OCI-LY1 (cell line): ENCODE measurements around the gene CACNA2D4.

Experiments used
- CTCF ChIP-seq: fragments of 200-600 bp; sonication (generic), shearing (Covaris generic); IDR thresholded peaks from 2 replicates; pipeline ENCODE4 v1.5.1; 2017; ENCODE audit warnings: mild to moderate bottlenecking, antibody characterized with exemption, low read length, moderate library complexity, mixed read lengths
- EZH2 ChIP-seq: fragments of 200-600 bp; sonication (generic), shearing (Covaris generic); IDR thresholded peaks from 2 replicates; pipeline ENCODE4 v1.8.0; 2017; ENCODE audit warnings: borderline replicate concordance, mixed run types, mild to moderate bottlenecking, antibody characterized with exemption, low read length, moderate library complexity, mixed read lengths

- TF ChIP-seq CTCF (no peak), EZH2 (no peak)
Observed at GRCh38 chr12:1885082-1885596, 33.3 kb downstream of the CACNA2D4 start.
